Mammary epithelial cell (primary cell): ENCODE results near the gene CH25H.

Source experiments
- CTCF ChIP-seq, 2 donors: IDR thresholded peaks in 1 of 2; conservative IDR thresholded peaks in 1 of 2; 2 replicates each; pipeline ENCODE4 v1.5.1; 2011 to 2012; ENCODE audit warnings: inconsistent platforms in 2 of 2, low read length in 2 of 2, mild to moderate bottlenecking in 2 of 2, control low read depth in 1 of 2, low read depth in 1 of 2; ENCODE audit not compliant: insufficient read depth in 1 of 2; ENCODE audit errors: extremely low read depth in 1 of 2
- EZH2 ChIP-seq: IDR thresholded peaks from 2 replicates; pipeline ENCODE4 v1.6.1; 2012; ENCODE audit warnings: low read length, inconsistent platforms, borderline replicate concordance

GRCh38 chr10:89228962-89229361 lies 21.8 kb upstream of the CH25H start:
- TF ChIP-seq EZH2, result no peak
- no peak for TF ChIP-seq CTCF (conservative IDR thresholded peaks at IDR 0.05 in 1 of 2, IDR thresholded peaks at IDR 0.05 in 1 of 2; ENCODE audit: extremely low read depth in 1 of 2, insufficient read depth in 1 of 2, low read depth in 1 of 2, low read length in 2 of 2)
